OCI-LY1 (cell line): ENCODE results near the gene OAF.

Experiments used
- CTCF ChIP-seq: fragments of 200-600 bp; sonication (generic), shearing (Covaris generic); IDR thresholded peaks from 2 replicates; pipeline ENCODE4 v1.5.1; 2017; ENCODE audit warnings: mild to moderate bottlenecking, antibody characterized with exemption, low read length, moderate library complexity, mixed read lengths
- EZH2 ChIP-seq: fragments of 200-600 bp; sonication (generic), shearing (Covaris generic); IDR thresholded peaks from 2 replicates; pipeline ENCODE4 v1.8.0; 2017; ENCODE audit warnings: borderline replicate concordance, mixed run types, mild to moderate bottlenecking, antibody characterized with exemption, low read length, moderate library complexity, mixed read lengths

- TF ChIP-seq CTCF (no peak), EZH2 (no peak)
Observed at GRCh38 chr11:120236169-120237107, 25.6 kb downstream of the OAF start.
